Stimulated activated CD4-positive, alpha-beta T cell treated with anti-CD3 and anti-CD28 coated beads, Interleukin-15, amount 100 ng/mL, for 24 hours (primary cell): Measurements from ENCODE around the gene CCDC152.

Experiments
- DNase-seq: peaks from one replicate; pipeline ENCODE4 v3.0.0-alpha.2; 2020

CCDC152 gene

DNA sequence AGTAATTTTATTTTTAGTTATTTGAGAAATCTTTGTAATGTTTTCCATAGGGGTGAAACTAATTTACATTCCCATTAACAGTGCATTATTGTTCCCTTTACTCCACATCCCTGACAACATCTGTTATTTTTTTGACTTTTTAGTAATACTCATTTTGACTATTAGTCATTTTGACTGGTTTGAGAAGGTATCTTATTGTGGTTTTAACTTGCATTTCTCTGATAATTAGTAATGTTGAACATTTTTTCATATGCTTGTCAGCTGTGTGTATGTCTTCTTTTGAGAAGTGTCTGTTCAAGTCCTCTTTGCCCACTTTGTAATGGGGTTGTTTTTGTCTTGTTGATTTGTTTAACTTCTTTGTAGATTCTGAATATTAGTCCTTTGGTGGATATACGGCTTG lies 27.5 kb downstream of the CCDC152 start:
- no peak for DNase-seq

DNA sequence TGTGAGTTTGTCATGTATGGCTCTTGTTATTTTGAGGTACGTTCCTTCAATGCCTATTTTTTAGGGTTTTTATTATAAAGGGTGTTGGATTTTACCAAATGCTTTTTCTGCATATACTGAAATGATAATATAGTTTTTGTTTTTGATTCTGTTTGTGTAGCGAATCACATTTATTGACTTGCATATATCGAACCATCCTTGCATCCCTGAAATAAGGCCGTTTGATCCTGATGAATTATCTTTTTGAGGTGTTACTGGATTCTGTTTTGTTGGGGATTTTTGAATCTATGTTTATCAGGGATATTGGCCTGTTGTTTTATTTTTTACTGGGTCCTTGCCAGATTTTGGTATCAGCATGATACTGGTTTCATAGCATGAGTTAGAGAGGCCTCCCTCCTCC lies 29.1 kb downstream of the CCDC152 start:
- no peak for DNase-seq

DNA sequence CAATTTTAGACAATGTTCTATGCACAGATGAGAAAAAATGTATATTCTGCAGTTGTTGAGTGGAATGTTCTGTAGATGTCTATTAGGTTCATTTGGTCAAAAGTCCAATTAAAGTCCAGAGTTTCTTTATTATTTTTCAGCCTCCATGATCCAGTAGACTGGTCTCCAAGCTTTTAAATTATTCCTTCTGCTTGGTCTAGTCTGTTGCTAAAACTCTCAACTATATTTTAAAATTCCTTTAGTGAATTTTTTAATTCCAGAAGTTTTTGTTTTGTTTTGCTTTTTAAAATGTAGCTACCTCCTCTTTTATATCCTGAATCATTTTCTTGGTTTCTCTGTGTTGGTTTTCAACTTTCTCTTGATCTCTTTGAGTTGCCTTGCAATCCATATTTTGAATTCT lies 30.5 kb downstream of the CCDC152 start:
- no peak for DNase-seq

DNA sequence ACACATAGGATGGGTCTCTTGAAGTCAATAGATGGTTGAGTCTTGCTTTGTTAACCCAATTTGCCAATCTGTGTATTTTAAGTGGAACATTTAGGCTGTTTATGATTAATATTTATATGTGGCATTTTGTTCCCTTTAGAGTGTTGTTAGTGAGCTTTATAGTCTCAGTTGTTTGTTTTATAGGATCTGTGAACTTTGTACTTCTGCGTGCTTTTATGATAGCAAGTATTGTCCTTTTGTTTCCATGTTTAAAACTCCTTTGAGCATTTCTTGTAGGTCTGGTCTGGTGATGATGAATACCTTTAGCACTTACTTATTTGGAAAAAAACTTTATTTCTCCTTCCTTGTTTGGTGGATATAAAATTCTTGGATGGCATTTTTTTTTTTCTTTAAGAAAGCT lies 31.2 kb downstream of the CCDC152 start:
- no peak for DNase-seq

DNA sequence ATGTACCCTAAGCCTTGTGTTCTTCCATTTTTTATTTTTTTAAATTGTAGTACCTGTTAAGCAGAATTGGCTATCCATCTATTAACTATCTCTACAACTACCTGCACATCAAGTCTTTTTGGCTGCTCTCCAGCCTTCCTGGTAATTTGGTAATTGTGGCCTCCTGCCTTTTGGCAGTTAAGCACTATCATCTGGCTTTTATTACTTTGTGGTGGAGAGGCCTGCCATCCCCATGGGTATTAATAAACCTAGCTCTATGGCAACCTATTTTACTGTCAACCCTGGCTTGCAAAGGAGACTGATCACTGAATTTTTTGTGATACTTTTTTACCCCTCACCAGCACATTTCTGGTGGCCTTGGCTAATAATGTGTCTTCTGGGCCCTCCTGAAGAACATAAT lies 34.5 kb downstream of the CCDC152 start:
- DNase-seq = no peak

DNA sequence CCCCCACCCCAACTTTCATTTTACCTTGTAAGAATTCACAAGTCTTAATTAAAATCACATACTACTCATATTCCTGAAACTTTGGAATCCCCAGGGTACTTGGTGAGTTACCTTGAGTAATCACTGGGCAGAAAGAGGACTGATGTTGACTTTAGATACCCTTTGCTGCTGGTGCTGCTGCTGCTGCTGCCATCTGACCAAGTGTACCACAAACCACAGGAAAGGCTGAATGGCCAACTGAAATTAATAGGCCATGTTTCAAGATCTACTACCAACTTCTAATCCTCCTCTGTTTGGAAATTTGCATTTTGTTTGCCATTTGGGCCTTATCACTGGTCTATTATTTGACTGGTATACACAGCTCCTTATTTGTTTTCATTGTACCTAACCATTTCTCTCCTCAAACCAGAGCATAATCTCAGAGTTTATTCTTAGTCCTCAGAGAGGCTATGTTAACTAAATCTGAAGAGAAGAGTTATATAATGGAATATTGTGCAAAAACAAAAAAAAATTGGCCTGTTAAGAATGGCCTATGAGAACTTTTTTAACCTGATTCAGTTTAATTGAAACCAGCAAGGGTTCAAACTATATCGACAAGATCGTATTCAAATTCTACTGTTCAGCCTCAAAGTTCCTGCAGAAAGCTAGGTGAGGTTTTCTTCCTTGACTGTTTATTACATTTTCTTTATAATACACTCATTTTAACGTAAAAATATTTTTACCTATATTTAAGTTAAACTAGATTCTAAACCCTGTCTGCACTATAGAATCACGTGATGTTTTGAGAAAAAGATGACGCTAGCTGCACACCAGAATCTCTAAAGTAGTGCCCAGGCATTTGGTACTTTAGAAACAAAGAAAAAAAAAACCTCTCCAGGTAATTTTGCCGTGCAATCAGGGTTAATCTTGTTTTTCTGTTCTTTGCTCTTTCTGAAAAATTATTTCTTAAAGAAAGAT lies 41.9 kb downstream of the CCDC152 start:
- no peak for DNase-seq

DNA sequence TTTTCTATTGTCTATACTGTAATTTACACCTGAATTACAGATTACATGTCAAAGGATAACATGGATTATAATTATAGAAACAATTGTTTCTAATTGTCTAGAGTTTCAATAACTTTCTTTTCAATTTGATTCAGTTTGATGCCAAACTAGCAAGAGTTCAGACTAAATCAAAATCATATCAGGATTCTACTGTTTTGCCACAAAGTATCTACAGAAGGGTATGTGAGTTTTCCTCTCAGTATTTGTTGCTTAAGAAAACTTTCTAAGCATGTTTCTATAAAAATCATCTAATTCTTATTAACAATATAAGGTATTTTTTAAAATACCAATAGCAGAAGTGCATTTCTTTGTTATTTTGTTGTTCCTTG lies 42.6 kb downstream of the CCDC152 start:
- no peak for DNase-seq

DNA sequence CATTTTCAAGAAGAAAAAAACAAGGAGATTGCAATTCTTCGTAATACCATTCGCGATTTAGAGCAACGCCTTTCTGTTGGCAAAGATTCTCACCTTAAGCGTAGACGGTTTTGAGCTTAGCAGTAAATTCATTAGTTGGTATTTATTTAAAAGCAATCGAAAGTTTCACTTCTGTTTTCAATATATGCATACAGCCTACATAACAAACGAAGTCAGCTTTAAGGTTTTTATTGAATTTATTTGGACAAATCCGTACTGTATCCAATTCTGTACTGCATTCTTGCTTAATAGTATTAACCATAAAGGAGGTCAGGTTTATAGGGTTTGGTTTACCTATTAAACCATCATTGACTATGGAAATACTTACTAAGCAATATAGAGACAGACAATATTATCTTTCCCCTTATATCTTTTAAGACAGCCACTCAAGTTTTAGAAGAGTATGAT lies 43.1 kb downstream of the CCDC152 start:
- DNase-seq = no peak

DNA sequence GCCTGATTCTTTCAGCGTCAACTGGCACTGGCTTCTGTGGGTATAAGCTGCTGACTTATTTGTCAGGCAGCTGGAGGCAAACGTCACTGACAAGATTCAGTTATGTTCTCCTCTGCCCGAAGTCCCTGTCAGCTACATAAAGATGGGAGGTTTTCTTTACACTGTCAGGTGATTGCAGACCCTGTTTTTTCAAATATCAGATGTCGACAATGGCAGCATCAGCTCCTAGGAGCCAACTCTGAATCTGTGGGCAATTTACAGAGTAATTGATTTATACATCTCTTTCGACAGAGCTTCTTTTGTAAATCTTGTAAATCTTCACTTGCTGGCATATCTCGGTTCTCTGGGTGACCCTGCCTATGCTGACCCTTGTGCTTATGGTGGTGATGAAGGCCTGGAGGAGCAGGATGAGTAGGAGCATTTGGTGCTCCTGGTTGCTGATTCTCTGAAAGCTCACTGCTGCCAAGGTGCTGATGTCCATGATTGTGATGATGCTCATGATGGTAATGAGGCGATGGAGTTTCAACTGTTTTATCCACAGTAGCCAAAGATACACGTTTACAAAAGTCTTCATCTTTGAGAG lies 44.2 kb downstream of the CCDC152 start:
- no peak for DNase-seq

DNA sequence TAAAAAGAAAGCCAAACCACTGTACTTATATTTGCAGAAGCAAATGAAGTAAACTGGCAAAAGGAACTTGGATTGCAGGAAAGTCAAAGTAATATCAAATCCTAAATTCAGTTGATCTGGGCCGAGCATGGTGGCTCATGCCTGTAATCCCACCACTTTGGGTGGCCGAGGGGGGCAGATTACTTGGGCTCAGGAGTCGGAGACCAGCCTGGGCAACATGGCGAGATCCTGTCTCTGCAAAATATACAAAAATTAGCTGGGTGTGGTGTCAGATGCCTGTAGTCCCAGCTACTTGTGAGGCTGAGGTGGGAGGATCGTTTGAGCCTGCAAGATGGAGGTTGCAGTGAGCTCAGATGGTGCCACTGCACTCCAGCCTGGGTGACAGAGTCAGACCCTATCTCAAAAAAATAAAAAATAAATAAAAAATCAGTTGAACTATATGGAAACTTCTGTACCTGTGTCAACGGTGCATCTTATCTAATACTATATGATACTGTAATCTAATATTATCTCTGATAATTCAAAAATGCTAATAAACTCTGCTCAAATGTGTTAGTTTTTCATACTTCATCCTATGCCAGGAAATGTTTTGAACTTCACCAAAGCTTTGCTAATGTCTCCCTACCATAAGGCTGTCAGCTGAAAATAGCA lies 45.0 kb downstream of the CCDC152 start:
- no peak for DNase-seq

DNA sequence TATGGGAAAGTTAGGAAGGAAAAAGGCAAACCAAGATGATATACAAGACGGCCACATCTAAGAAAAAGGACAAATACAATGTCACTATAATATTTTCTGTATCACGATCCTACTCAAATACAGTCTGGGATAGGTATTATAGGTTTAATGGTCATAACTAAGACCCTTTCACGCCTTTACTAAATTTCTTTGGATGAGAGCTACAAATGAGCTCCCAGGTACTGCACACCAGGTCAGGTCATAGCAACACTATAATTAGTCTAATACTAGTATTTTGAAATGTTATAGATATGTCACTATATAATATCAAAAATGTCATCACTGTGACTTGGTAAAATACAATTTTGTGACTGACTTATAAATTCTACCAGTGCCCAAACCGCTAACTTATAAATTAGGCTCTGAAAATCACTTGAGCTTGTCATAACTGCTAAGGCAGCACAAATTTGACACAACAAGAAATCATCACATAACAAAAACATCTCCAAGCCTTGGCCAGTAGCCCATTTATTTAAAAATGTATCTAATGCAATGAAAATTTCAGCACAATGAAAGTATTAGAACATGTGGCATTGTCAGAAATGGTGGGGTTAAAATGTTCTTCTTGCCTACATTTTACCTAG lies 48.2 kb downstream of the CCDC152 start:
- DNase-seq = no peak

DNA sequence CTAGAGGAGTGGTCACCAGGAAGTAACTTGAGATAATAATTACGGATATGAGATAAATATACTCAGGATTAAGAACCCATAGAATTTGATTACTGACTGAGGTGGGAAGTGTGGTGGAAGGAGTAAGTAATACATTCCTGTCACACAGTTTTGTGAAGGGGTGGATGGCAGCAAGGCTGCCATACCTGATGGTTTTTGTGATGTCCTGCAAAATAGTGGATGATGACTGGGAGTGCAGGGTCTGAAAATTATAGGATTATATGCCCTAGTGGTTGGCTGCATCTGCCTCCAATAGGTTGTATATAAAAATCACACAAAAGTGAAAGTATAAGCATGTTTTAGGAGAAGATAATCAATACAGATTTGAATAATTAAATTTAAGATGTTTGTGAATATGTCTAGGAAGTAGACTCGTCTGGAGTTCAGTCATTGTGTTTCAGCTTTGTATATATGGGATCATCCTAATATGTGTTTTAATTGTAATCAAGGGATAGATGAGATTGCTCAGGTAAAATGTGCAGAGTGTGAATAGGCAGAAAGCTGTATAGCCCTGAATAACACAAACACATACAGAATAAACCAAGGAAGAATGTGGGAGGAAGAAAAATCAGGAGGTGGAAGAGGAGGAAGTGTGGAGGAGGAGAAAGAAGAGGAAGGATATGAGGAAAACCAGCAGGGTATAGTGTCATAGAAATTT lies 49.5 kb downstream of the CCDC152 start:
- DNase-seq = no peak

DNA sequence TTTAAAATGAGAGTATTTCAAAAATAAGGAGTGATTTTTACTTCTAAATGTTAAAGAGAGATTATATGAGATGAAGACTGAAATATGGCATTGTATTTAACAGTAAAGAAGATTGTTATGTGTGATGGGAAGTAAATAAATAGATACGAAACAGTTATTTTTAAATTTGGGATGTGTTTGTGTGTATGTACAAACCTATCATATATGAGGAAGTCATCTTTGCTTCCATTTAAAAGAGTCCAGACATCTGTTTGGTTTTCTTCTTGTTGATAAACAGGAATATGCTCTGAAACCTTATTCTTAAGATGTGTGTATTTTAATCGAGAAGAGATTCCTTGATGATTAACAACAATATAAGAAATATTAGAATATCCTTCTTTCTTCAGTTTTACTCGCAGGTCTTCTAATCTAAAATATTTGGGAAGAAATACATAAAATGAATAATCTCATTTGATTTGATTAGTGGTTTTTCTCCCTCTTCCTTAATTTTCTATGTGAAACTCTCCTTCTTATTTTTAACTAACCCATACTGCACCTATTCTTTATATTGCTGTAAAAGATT lies 50.2 kb downstream of the CCDC152 start:
- DNase-seq = no peak

DNA sequence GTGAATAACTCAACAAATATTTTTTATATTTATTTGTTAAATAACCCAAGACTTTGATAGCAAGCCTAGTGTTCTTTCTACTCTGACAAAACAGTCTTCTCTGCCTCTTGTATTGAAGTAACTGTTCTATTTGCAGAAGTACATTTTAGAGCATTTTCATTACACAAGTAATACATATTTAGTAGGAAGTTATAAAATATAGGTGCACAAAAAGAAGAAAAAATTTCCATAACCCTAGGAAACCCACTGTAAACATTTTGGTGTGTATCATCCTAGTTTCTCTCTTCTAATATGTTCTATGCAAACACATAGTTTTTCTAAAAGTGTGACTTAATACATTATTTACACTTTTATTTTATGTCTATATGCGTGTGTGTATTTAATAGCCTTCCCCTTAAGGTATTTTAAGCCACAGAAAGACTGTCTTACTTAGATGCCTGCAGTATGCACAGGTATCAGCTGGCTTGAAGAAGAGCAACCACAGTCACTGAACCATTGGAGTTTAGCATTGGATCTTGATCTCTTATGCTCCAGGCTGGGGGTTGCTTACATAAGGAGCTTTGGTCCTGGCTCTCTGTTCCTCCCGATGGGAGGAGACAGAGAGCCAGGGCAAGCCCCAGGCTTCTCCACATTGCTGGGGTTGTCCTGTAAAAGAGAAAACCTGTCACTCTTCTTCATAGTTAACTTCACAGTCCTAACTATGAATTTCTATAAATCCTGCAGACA lies 51.3 kb downstream of the CCDC152 start:
- no peak for DNase-seq

DNA sequence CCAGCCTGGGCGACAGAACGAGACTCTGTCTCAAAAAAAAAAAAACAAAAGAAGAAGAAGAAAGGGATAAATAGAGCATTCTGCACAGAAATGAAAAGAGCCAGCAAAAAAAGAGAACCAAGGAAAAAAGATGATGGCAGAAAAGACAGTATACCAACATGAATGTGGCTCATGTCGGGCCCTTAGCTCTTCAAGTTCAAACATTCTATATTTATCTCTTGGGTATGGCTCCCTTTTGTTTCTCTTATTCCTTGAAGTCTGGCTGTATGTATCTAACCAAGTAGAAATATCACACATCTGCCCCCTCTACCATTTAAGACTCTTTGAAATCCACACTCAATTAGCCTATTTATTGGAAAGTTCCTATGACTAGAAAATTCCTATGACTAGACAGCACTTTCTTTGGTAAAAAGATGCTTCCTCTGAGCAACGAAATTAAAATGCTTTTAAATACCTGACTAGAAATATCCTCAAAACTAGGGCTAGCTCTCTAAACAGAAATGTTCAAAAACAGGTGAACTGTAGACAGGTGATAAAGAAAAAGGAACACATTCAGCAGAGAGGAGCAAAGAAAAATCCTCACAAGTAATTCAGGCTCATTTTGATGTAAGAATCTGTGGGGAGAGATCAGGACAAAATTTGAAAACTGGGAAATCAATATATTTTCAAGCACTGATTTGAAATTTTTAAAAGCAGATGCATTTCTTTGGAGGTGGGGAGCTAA lies 52.4 kb downstream of the CCDC152 start:
- no peak for DNase-seq

DNA sequence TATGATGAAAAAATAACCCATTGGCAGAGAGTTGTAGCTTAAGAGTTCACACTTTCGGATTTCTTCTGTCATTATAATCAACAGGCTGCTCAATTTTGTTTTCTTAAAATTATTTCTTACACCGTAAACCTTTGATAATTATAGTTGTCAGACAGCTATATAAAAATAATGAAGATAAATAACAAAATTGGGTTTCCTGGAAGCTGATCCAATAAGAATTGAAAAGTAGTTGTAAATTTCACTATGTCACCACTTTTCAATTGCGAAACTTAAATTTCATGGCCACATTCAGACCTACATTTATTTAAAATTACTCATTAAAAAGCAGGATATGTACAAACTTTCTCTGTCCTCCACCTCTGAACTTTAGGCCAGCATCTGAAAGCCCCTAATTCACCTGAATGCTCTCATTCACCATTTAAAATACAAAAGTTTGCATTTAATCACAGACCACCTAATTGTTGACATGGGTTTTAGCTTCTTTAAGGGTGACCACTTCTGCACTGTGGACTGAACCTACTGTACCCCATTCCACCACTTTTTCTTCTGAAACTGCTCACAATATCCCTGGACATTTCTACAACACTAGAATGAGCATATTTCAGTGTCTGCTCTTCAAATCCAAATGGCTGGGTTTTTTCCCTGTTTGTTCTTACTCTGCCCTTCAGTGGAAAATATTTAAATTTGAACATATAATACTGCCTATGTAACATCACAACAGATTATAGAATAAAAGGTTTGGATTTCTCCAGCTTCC lies 54.4 kb downstream of the CCDC152 start:
- no peak for DNase-seq

DNA sequence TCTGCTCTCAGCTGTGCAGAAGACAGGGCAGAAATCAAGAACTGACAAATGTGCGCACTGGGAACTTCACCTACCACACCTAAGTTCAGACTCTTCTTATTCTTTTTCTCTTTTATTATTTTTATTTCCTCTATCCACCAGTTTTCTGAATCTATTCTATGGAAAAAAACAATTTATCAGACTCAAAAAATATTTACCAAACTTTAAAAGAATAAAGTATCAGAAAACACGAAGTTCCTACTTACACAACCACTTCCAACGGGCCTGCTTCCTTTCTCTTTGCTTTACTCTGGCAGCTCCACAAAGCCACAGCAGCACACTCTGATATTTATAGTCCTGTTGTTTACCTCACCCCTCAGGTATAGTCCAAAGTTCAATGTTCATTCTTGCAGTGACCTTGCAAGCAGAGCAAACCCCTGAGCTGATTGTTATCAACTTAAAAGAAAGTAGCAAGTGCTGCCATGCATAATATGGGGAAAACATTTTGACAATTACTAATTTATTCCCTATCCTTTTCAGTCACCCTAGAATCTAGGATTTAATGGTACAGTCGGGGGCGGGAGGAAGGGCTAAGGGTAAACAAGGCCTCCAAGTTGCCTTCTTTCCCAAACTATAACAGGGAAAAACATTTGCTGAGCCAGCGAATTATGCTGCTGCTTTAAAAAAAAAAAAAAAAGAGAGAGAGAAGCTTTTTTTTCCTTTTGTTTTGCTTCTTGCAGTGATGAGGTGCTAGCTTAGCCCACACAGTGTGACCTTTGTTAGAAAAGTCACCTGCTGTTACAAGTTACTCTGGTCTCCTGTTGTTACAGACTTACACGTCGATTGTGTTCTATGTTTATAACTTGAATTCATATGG lies 55.2 kb downstream of the CCDC152 start, which contains the start of gene SELENOP:
SELENOP (minus strand) TSS at position 302 of the 856 bp plus-strand sequence. CDS start 3,539 bp downstream, outside the sequence.
- no peak for DNase-seq

DNA sequence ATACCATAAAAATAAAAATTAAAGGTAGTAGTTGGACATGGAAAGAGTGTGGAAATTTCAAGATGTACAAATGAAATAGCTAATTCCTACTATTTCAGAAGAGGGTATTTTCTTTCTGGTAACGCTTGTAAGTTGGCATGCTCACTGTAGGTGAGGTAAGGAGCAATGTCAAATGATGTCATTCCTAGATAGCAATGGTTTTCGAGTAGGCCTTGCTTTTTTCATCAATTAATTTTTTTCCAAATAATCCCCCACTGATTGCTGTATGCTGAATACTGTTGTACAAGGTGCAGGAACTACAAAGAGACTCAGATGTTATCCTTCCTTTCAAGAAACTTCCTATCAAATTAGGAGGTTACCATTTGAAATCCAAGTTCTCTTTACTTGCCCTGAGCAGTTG lies 56.0 kb downstream of the CCDC152 start:
- DNase-seq = no peak

DNA sequence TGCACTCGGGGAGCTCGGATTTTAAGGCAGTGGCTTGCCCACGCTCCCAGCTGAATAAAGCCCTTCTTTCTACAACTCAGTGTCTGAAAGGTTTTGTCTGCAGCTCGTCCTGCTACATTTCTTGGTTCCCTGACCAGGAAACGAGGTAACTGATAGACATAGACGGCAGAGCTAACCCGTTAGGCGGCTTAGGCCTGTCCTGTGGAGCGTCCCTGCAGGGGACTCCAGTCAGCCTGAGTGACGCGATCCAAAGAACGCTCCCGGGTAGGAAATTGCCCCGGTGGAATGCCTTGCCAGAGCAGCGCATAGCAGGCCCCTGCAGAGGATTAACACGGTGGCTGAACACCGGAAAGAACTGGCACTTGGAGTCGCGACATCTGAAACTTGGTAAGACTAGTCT lies 56.9 kb downstream of the CCDC152 start:
- DNase-seq = no peak
